GM18858 (cell line): ENCODE measurements around the gene ERN1.
"Not testable (repeated sequence)": the region's sequence is repeated elsewhere in the genome, so short reads cannot be mapped to it uniquely, and the experiment has no call there.

Experiments used
- ATAC-seq: cut with Tn5 transposase; IDR thresholded peaks from one replicate; pipeline ENCODE4 v1.9.1; 2021; ENCODE audit not compliant: unreplicated experiment

ERN1 gene

GRCh38 chr17:64007089-64007837 lies 122.7 kb downstream of the ERN1 start:
- not testable (repeated sequence) for ATAC-seq

GRCh38 chr17:64006361-64007088 lies 123.4 kb downstream of the ERN1 start:
- no peak for ATAC-seq

GRCh38 chr17:64005734-64006167 lies 124.2 kb downstream of the ERN1 start:
- no peak for ATAC-seq

- ATAC-seq = no peak
Measured at GRCh38 chr17:64004903-64005733, 124.8 kb downstream of the ERN1 start.

- no peak for ATAC-seq
Measured at GRCh38 chr17:64004218-64004770, 125.7 kb downstream of the ERN1 start.

- no peak for ATAC-seq
Measured at GRCh38 chr17:64003526-64004121, 126.3 kb downstream of the ERN1 start.

- no peak for ATAC-seq
Measured at GRCh38 chr17:64002658-64003525, 127.1 kb downstream of the ERN1 start.

- no peak for ATAC-seq
Measured at GRCh38 chr17:64001763-64002529, 128.0 kb downstream of the ERN1 start.

- no peak for ATAC-seq
Measured at GRCh38 chr17:64001091-64001579, 128.8 kb downstream of the ERN1 start.

- ATAC-seq = no peak
Measured at GRCh38 chr17:63999680-64000531, 130.0 kb downstream of the ERN1 start.

GRCh38 chr17:63998721-63999679 lies 130.9 kb downstream of the ERN1 start:
- no peak for ATAC-seq

GRCh38 chr17:63998050-63998720 lies 131.8 kb downstream of the ERN1 start, which contains the start of gene PRR29:
PRR29 (plus strand) TSS chr17:63998351; CDS start chr17:63998365, 14 bp downstream.
- no peak for ATAC-seq

GRCh38 chr17:63997341-63998048 lies 132.4 kb downstream of the ERN1 start:
- no peak for ATAC-seq

GRCh38 chr17:63996430-63997182 lies 133.3 kb downstream of the ERN1 start:
- no peak for ATAC-seq

GRCh38 chr17:63995626-63996025 lies 134.3 kb downstream of the ERN1 start:
- no peak for ATAC-seq
